Activated T-helper 1 cell treated with Interleukin-2 at 50 U/mL for 16 hours (primary cell): ENCODE data around the gene AP2A2.

ENCODE experiments used
- DNase-seq: peaks from one replicate; pipeline ENCODE4 v3.0.0-alpha.2; 2020; ENCODE audit warnings: low read depth

AP2A2 gene

GRCh38 chr11:1030086-1030485 is 104.4 kb downstream of the AP2A2 start:
- DNase-seq = no peak

GRCh38 chr11:1030556-1030955 is 104.9 kb downstream of the AP2A2 start:
- no peak for DNase-seq

- no peak for DNase-seq
Measured at GRCh38 chr11:1031121-1031899, 105.6 kb downstream of the AP2A2 start.

- no peak for DNase-seq
Measured at GRCh38 chr11:1032310-1032891, 106.7 kb downstream of the AP2A2 start.

GRCh38 chr11:1033016-1033798 is 107.5 kb downstream of the AP2A2 start:
- no peak for DNase-seq

GRCh38 chr11:1034001-1034400 is 108.3 kb downstream of the AP2A2 start:
- DNase-seq = no peak

- no peak for DNase-seq
Measured at GRCh38 chr11:1034456-1035295, 109.0 kb downstream of the AP2A2 start.

GRCh38 chr11:1035577-1036283 is 110.1 kb downstream of the AP2A2 start:
- no peak for DNase-seq

GRCh38 chr11:1036303-1036923 is 110.7 kb downstream of the AP2A2 start, which contains the start of gene MUC6:
Gene MUC6, minus strand, starts transcription at chr11:1036718. Its CDS starts 63 bp downstream, at chr11:1036655.
- DNase-seq = no peak

- no peak for DNase-seq
Measured at GRCh38 chr11:1036931-1037330, 111.3 kb downstream of the AP2A2 start.

GRCh38 chr11:1037506-1038055 is 111.9 kb downstream of the AP2A2 start:
- no peak for DNase-seq

GRCh38 chr11:1038361-1038760 is 112.7 kb downstream of the AP2A2 start:
- DNase-seq = no peak

GRCh38 chr11:1038921-1039320 is 113.3 kb downstream of the AP2A2 start:
- no peak for DNase-seq

GRCh38 chr11:1039481-1040427 is 114.1 kb downstream of the AP2A2 start:
- DNase-seq = no peak

GRCh38 chr11:1040428-1041148 is 114.9 kb downstream of the AP2A2 start:
- no peak for DNase-seq

GRCh38 chr11:1041149-1041467 is 115.4 kb downstream of the AP2A2 start:
- DNase-seq = no peak

- no peak for DNase-seq
Measured at GRCh38 chr11:1041471-1041870, 115.8 kb downstream of the AP2A2 start.

GRCh38 chr11:1041936-1042608 is 116.4 kb downstream of the AP2A2 start:
- DNase-seq = no peak
